ENCODE data around the gene PRKCSH. TPM values are rescaled to one million over a fixed set of nuclear protein-coding genes. Genes with fewer than 3 reads are reported as not detected.

PRKCSH gene
- total and polyA plus RNA-seq, 10 of the 15 experiments (the other 5 are each of a cell fraction or from before 2014, with no cell fraction given): 1.1 to 280 (median 44.1) TPM

- peak; percentile 3 for ATAC-seq
Observed at GRCh38 chr19:11435833-11436313, 438 bp downstream of the PRKCSH start.

More at GRCh38 chr19:11435833-11436313, 438 bp downstream of the PRKCSH start:
- Histone ChIP-seq H4K20me1 (ENCODE audit: control insufficient read depth, insufficient read depth) (no peaks in the 10 kb centered on the region), H3K27ac (ENCODE audit: control insufficient read depth, insufficient read depth) (peak overlapping the region; percentile 86), H3K79me2 (ENCODE audit: control insufficient read depth, insufficient read depth, low read length) (peaks cover 15% of the 10 kb centered on the region), H2AFZ (ENCODE audit: control insufficient read depth, low read depth, low read length) (peak overlapping the region; percentile 89), H3K36me3 (ENCODE audit: control insufficient read depth in 2 of 2, insufficient read depth in 2 of 2, low read length in 1 of 2) (peaks cover 2 to 9% of the 10 kb centered on the region in 2 experiments; a peak in 2 of 4 replicates), H3K27me3 (replicated peaks in 1 of 2; ENCODE audit: control insufficient read depth in 2 of 2, insufficient read depth in 2 of 2, low read length in 1 of 2) (no peaks in the 10 kb centered on the region), H3K4me3 (peak overlapping the region; percentile 99), H3K9me3 (replicated peaks; ENCODE audit: control insufficient read depth, insufficient read depth, low read length) (no peaks in the 10 kb centered on the region), H3K4me1 (ENCODE audit: control insufficient read depth, insufficient read depth, low read length) (peaks cover 11% of the 10 kb centered on the region), H3K4me2 (ENCODE audit: control insufficient read depth, insufficient read depth) (peak overlapping the region; percentile 97), H3K9ac (ENCODE audit: control insufficient read depth, insufficient read depth, low read length) (peak overlapping the region; percentile 92)
- intact Hi-C loops (cut with micrococcal nuclease; ENCODE audit: unreplicated experiment): loop anchor here (1.0 to 5.0 kb wide), 4 partner anchors 46 to 144 kb away; partner anchors contain the start of gene ZNF653
- SMC1A ChIA-PET (ENCODE audit: uncharacterized antibody, unreplicated experiment): interaction anchor here (0.5 to 1.4 kb wide), 4 partner anchors 13 to 115 kb away, joined by 3 to 6 read pairs (median 4); partner anchors contain the start of gene SWSAP1
- 0 out of 2 replicates have a peak, but pooled peaks have one; percentile 23 for TF ChIP-seq DPF2 (IDR thresholded peaks at IDR 0.05)
- TF ChIP-seq KAT2A (conservative IDR thresholded peaks at IDR 0.05; ENCODE audit: control insufficient read depth, low read depth, low read length): no peak
- TF ChIP-seq NFIC (IDR thresholded peaks at IDR 0.05; ENCODE audit: low read depth, low read length): no peak
- TF ChIP-seq, protein P1, sequence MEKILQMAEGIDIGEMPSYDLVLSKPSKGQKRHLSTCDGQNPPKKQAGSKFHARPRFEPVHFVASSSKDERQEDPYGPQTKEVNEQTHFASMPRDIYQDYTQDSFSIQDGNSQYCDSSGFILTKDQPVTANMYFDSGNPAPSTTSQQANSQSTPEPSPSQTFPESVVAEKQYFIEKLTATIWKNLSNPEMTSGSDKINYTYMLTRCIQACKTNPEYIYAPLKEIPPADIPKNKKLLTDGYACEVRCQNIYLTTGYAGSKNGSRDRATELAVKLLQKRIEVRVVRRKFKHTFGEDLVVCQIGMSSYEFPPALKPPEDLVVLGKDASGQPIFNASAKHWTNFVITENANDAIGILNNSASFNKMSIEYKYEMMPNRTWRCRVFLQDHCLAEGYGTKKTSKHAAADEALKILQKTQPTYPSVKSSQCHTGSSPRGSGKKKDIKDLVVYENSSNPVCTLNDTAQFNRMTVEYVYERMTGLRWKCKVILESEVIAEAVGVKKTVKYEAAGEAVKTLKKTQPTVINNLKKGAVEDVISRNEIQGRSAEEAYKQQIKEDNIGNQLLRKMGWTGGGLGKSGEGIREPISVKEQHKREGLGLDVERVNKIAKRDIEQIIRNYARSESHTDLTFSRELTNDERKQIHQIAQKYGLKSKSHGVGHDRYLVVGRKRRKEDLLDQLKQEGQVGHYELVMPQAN (conservative IDR thresholded peaks at IDR 0.05): 0 out of 2 replicates have a peak, but pooled peaks have one; percentile 6
- TF ChIP-seq PML (IDR thresholded peaks at IDR 0.05; ENCODE audit: low read length): 0 out of 2 replicates have a peak, but pooled peaks have one; percentile 2
- FAIRE-seq (peak; percentile 49), DNase-seq (ENCODE audit: low read depth, low spot score) (no peak)
- CTCF ChIA-PET: interaction anchor here (0.7 to 2.8 kb wide), 16 partner anchors 8 to 466 kb away, joined by 3 to 13 read pairs (median 4); partner anchors contain the start of genes CCDC159, ECSIT, EPOR and SWSAP1
- under 1% methylated on average over 21 of the region's 21 CpGs for WGBS (ENCODE audit: insufficient coverage, insufficient replicate concordance, low lambda C conversion rate, missing lambda C conversion rate)
- RAD21 ChIA-PET (ENCODE audit: unreplicated experiment): interaction anchor here (0.7 to 1.9 kb wide), 6 partner anchors 14 to 253 kb away, joined by 3 to 10 read pairs (median 5); no protein-coding TSS in a partner anchor
- BruUV-seq (replicated peaks): TSS peak; percentile 87
- POLR2A ChIA-PET: interaction anchor here (1.0 to 1.6 kb wide), 6 partner anchors 9 to 61 kb away, joined by 3 to 12 read pairs (median 6); partner anchors contain the start of gene SWSAP1
- in situ Hi-C loops (cut with MboI): no loop called here

All from GM12878 (cell line).